Ascending aorta (tissue), 2 donors: Measurements from ENCODE around the gene CCDC178. TPM values are rescaled to one million over a fixed set of nuclear protein-coding genes. Genes with fewer than 3 reads are reported as not detected.

Experiments
- DNase-seq, 2 donors: peaks; one replicate each; pipeline ENCODE4 v3.0.0-alpha.2; 2019; ENCODE audit warnings: low spot score in 2 of 2
- H3K27ac ChIP-seq, 2 donors: fragments of 200-600 bp; sonication (generic); one replicate each; pipeline ENCODE4 v1.5.1; 2016 to 2017; ENCODE audit warnings: mild to moderate bottlenecking in 1 of 2
- H3K27me3 ChIP-seq: fragments of 200-600 bp; sonication (generic); one replicate; pipeline ENCODE4 v1.5.1; 2017
- H3K36me3 ChIP-seq, 2 donors: fragments of 200-600 bp; sonication (generic); one replicate each; pipeline ENCODE4 v1.5.1; 2016
- H3K4me1 ChIP-seq, 2 donors: fragments of 200-600 bp; sonication (generic); one replicate each; pipeline ENCODE4 v1.5.1; 2016 to 2017; ENCODE audit warnings: mild to moderate bottlenecking in 1 of 2
- H3K4me3 ChIP-seq, 2 donors: fragments of 200-600 bp; sonication (generic); one replicate each; pipeline ENCODE4 v1.5.1; 2016 to 2017; ENCODE audit warnings: mild to moderate bottlenecking in 1 of 2
- H3K9me3 ChIP-seq, 2 donors: fragments of 200-600 bp; sonication (generic); one replicate each; pipeline ENCODE4 v1.5.1; 2016
- CTCF ChIP-seq, 3 experiments: fragments of 200-600 bp in 2 of 3; fragments of 450-650 bp in 1 of 3; sonication (generic) in 2 of 3; IDR thresholded peaks; one replicate each; pipeline ENCODE4 v1.5.1; 2016 to 2019; ENCODE audit warnings: antibody characterized with exemption in 3 of 3, mild to moderate bottlenecking in 1 of 3, moderate library complexity in 1 of 3
- intact Hi-C: fragments of 100-400 bp; cut with DNase I; formaldehyde crosslinking; loops from one replicate; pipeline ENCODE4 v1.15.1; 2023
- total RNA-seq: library from RNA; depleted of rRNA; stranded (reverse); fragments of >200 nt; gene quantifications from one replicate; pipeline ENCODE4 v1.1.0, GENCODE V29; 2016

CCDC178 gene
- total RNA-seq, 1 donor from 2014 or later = not detected

DNA sequence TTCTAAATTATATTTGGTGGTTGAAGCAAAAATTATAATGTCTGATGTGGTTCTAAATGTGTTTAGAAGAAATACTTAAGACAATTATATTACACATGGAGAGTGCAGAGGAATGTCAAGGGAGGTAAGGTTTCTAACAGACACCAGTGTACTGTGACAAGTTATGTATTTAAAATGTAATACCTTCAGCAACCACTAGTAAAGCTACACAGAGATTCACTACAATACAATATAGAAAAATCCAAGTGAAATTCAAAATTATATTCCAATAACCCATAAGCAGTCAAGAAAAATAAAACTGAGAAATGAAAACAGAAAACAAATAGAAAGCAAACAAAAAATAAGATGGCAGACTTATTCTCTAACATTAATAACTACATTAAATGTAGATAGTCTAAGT lies 418.2 kb downstream of the CCDC178 start:
- Histone ChIP-seq H3K36me3 (no peaks in the 10 kb centered on the region), H3K27ac (no peak overlapping the region), H3K27me3 (no peaks in the 10 kb centered on the region), H3K9me3 (no peaks in the 10 kb centered on the region), H3K4me1 (no peaks in the 10 kb centered on the region), H3K4me3 (no peak overlapping the region)
- no peak for DNase-seq
- intact Hi-C loops = no loop called here
- no peak for TF ChIP-seq CTCF (IDR thresholded peaks at IDR 0.05)

GRCh38 chr18:33020877-33021276 lies 419.6 kb downstream of the CCDC178 start:
- Histone ChIP-seq H3K27me3 (no peaks in the 10 kb centered on the region), H3K36me3 (no peaks in the 10 kb centered on the region), H3K9me3 (no peaks in the 10 kb centered on the region), H3K27ac (no peak overlapping the region), H3K4me1 (no peaks in the 10 kb centered on the region), H3K4me3 (no peak overlapping the region)
- DNase-seq = no peak
- intact Hi-C loops = no loop called here
- TF ChIP-seq CTCF (IDR thresholded peaks at IDR 0.05) = no peak

DNA sequence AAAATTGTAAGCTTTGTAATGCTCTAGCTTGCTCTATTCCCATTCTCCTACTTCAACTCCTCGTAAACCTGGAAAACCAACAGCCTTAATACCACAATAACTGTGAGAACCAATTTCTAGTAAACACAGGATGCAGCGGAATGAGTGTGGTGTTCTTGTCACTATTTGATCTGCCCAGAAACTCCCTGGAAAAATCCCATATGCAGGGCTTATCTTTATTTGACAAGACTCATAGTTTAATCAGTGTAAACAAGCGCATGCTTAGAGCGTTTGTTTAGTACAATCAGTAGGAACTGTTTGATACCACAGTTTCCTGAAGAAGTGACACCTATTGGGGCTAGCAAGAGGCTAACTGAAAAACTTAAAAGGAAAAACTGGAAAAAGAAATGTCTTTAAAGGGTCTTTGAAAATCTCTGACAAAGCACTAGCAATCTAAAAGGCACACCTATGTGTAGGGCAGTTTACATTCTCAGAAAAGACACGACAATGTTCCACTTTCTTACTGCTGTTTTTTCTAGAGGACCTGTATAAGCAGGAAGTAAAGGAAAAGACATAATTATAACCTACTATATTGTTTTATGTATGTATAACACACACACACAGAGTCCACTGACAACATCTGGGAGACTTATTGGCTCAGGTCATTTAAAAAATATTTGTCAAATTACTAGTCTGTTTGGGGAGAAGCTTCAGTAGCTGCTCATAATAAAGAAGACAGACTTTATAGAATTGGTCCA lies 426.3 kb downstream of the CCDC178 start:
- H3K9me3 ChIP-seq = no peaks in the 10 kb centered on the region
- H3K4me3 ChIP-seq = no peak overlapping the region
- TF ChIP-seq CTCF (IDR thresholded peaks at IDR 0.05) = no peak
- H3K4me1 ChIP-seq = no peaks in the 10 kb centered on the region
- H3K27ac ChIP-seq = no peak overlapping the region
- DNase-seq = no peak
- intact Hi-C loops = loop anchor here (10.0 kb wide), 1 partner anchor 61 kb away; no protein-coding TSS in a partner anchor
- no peaks in the 10 kb centered on the region for H3K27me3 ChIP-seq
- H3K36me3 ChIP-seq = no peaks in the 10 kb centered on the region

DNA sequence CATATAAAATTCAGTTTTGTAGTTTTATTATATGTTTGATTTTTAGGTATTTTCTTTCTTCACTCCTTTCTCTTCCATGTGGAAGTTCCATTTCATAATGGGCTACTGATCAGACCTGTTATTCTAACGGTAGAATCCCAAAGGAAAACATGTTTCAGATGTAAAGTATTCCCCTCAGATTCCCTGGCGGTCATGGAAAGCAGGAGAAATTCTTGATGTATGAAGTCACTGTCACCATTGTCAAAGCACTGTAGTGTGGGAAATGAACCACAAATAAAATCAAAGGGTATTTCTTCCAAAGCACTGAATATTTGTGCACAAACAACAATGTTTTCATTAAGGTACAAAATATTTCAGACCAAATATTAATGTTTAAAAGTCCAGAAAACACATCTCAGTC lies 430.4 kb downstream of the CCDC178 start:
- no peak for DNase-seq
- Histone ChIP-seq H3K36me3 (no peaks in the 10 kb centered on the region), H3K4me1 (no peaks in the 10 kb centered on the region), H3K27ac (no peak overlapping the region), H3K9me3 (no peaks in the 10 kb centered on the region), H3K4me3 (no peak overlapping the region), H3K27me3 (no peaks in the 10 kb centered on the region)
- intact Hi-C loops = loop anchor here (10.0 kb wide), 1 partner anchor 65 kb away; no protein-coding TSS in a partner anchor
- no peak for TF ChIP-seq CTCF (IDR thresholded peaks at IDR 0.05)

DNA sequence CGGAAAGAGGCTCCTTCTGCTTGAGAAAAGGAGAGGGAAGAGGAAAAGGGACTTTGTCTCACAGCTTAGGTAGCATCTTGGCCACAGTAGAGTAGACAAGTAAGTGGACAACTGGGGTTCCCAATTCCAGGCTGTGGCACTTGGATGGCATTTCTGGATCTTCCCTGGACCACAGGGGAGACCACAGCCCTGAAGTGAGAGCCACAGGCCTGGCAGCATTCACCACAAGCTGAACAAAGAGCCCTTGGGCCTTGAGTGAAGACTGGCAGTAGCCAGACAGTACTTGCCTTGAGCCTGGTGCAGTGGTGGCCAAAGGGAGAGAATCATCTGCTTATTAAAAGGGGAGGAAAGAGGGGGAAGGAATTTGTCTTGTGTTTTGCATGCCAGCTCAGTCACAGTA lies 441.6 kb downstream of the CCDC178 start:
- H3K27ac ChIP-seq = no peak overlapping the region
- no peaks in the 10 kb centered on the region for H3K4me1 ChIP-seq
- no peaks in the 10 kb centered on the region for H3K9me3 ChIP-seq
- no peak for TF ChIP-seq CTCF (IDR thresholded peaks at IDR 0.05)
- H3K27me3 ChIP-seq = no peaks in the 10 kb centered on the region
- intact Hi-C loops = no loop called here
- H3K4me3 ChIP-seq = no peak overlapping the region
- no peak for DNase-seq
- H3K36me3 ChIP-seq = no peaks in the 10 kb centered on the region
